Left ventricle myocardium superior (tissue), 1 donor: ENCODE results near the gene TNNI3. TPM values are rescaled to one million over a fixed set of nuclear protein-coding genes. Genes with fewer than 3 reads are reported as not detected.
A peak's percentile ranks its signal among the peaks of the same experiment; 100 is the strongest.
"Not testable (repeated sequence)": the region's sequence is repeated elsewhere in the genome, so short reads cannot be mapped to it uniquely, and the experiment has no call there.

Source experiments
- ATAC-seq: fragments of 200-7000 bp; cut with Tn5 transposase; one replicate; pipeline ENCODE4 v1.9.1; 2020; ENCODE audit warnings: mild to moderate bottlenecking, moderate library complexity
- DNase-seq: peaks from one replicate; pipeline ENCODE4 v3.0.0-alpha.2; 2020
- intact Hi-C: fragments of 100-400 bp; cut with micrococcal nuclease; formaldehyde crosslinking; loops from one replicate; pipeline ENCODE4 v1.11.0; 2022
- long read RNA-seq: library from polyadenylated mRNA; unstranded; transcript quantifications from one replicate; pipeline ENCODE4 v2.0.0, GENCODE V29; 2021
- total RNA-seq: library from RNA; stranded (reverse); fragmentation: NEBNext Ultra II Directional; extraction: Animal tissue kit (Norgen Biotek cat#: 25700); gene quantifications from one replicate; pipeline ENCODE4 v1.2.1, GENCODE V29; 2021
- donor health status: DM: no; HTN: yes; CAD: no; lungs with severe emphysema.

Gene TNNI3
- 5,071 TPM for total RNA-seq
- long read RNA-seq, transcript TNNI3-207 (5 exons, 669 nt), result minor isoform, 7 of 295 reads
- long read RNA-seq, transcript TNNI3-202 (4 exons, 699 nt), result major isoform, 37 of 295 reads
- long read RNA-seq, transcript TNNI3-208 (2 exons, 525 nt), result minor isoform, 29 of 295 reads
- long read RNA-seq, partial matches to known transcripts, result 122 of 295 reads
- long read RNA-seq, other reads (novel, unspliced or antisense), result 100 of 295 reads

DNA sequence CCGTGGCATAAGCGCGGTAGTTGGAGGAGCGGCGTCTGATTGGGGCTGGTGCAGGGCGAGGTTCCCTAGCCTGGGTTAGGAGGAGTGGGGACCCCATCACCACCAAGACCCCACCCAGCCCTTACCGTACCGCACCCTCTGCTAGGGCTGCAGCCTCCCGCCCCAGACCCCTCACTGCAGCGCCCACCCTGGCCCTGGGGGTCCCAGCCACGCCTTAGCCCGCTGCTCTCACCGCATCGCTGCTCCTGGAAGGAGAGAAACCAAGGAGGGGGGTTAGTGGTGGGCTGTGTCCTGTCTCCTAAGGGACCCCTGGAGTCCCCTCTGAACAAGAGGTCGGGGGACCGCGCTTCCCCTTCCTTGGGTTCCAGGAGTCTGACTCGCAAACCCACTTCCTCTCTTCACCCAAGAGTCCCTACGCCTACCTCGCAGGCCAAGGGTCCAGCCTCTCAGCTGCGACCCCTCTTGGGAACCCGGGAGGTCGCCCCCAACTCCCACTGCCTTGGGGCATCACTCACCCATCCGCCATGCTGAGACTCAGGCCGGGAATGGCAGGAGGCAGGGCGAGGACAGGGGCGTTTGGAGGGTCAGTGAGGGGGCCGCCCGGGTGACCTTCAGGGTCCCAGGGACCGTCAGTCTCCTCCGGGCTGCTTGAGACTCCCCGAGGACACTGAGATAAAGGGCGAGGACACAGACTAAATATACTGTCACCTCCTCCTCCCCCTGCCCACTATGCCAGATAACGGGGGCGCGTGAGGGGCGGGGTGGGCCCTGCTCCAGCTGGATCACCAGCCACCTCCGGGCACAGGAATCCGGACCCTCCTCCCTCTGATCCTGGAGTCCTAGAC, at the start of gene TNNI3:
Gene TNNI3, minus strand, starts transcription at position 669 of the 845 bp plus-strand sequence. Its CDS starts 143 bp downstream, at position 526.
- DNase-seq (peak; percentile 86), ATAC-seq (peak; percentile 63)
- intact Hi-C loops, result no loop called here

- intact Hi-C loops, result no loop called here
- DNase-seq (peak; percentile 85), ATAC-seq (peak; percentile 96)
Measured at GRCh38 chr19:55206664-55207500, 49.4 kb upstream of the TNNI3 start.

DNA sequence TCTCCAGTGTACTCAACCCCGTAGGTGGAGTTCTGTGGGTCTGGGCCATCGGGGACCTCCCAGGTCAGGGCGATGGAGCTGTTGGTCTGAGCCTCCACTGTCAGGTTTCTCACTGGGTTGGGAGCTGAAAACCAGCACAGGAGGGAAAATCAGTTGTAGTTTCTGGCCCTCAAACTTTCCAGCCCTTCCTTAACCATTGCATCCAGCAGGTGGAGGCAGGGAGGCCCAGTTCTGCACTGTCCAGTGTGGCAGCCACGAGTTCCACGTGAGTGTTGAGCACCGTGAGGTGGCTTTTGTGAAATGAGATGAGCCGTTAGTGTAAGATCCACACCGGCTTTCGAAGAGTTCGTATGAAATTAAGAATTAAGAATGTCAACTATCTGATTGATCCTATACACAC, 44.7 kb upstream of the TNNI3 start:
- intact Hi-C loops, DNase-seq, ATAC-seq: not testable (repeated sequence)

DNA sequence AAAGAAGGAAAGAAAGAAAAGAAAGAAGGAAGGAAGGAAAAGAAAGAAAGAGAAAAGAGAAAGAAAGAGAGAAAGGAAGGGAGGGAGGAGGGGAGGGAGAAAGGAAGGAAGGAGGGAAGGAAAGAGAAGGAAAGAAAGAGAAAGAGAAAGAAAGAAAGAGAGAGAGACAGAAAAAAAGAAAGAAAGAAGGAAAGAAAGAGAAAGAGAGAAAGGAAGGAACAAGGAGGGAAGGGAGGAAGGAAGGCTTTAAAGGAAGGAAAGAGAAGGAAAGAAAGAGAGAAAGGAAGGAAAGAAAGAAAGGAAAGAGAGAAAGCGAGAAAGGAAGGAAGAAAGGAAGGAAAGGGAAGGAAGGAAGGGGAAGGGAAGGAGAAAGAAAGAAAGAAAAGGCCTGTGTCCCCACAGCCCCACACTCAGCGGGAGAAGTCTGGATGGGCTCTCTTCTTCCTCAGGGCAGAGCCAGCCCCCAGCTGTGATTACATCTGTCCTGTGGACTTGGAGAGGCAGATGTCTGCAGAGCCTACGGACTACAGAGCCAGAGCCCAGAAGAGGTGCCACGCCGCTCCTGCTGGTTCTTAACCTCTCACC, 42.2 kb upstream of the TNNI3 start:
- no peak for ATAC-seq
- intact Hi-C loops, result no loop called here
- no peak for DNase-seq

DNA sequence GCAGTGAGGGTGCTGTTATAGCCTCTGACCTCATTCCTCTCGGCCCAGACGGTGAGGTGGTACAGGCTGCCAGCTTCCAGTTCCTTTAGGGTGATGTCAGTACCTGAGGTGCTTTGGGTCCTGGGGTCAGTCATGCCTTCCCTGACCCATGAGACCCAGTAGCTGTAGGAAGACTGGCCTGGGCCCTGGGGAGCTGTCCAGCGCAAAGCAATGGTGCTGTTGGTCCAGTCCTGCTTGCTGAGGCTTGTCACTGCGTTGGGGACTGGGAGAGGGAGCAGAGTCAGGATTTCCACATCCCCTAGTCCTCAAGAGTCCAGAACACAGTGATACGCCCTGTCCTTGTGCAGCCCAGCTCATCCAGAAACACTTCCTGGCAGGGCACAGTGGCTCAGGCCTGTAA, 41.1 kb upstream of the TNNI3 start:
- no peak for DNase-seq
- intact Hi-C loops, result no loop called here
- no peak for ATAC-seq

- intact Hi-C loops, result no loop called here
- DNase-seq (no peak), ATAC-seq (no peak)
Measured at GRCh38 chr19:55197528-55197927, 40.0 kb upstream of the TNNI3 start.

DNA sequence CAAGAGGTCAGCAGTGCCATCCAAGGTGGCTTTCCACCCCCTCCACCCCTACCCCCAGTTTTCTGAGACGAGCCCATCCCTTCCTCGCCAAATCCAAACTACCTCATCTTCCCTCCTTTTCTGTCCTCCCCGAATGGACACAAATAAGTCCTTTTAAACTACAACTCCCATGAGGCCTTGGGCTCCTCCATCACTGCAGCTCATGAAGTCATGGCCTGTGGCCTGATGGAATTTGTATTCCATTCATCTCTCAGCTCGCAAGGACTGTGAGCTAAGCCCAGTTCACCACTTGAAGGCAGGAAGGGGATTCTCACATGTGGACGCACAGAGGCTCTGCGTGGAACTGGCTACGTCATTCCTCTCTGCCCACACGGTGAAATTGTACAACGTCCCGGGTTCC, 39.3 kb upstream of the TNNI3 start:
- no peak for ATAC-seq
- DNase-seq, result no peak
- intact Hi-C loops, result no loop called here

DNA sequence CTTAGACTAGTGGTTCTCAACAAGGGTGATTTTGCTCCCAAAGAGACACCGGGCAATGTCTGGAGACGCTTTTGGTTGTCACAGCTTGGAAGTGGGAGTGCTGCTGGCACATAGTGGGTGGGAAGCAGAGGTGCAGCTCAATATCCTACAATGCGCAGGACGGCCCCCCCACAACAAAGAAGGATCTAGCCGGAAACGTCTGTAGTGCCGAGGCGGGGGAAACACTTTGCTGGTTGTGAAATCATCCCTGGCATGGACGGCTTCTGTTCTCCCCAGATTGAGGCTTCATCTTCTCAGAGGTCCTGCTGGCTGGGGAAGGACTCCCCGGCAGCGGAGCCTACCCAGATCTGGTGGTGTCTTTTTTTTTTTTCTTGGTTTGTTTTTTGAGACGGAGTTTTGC, 35.9 kb upstream of the TNNI3 start:
- DNase-seq (no peak), ATAC-seq (no peak)

DNA sequence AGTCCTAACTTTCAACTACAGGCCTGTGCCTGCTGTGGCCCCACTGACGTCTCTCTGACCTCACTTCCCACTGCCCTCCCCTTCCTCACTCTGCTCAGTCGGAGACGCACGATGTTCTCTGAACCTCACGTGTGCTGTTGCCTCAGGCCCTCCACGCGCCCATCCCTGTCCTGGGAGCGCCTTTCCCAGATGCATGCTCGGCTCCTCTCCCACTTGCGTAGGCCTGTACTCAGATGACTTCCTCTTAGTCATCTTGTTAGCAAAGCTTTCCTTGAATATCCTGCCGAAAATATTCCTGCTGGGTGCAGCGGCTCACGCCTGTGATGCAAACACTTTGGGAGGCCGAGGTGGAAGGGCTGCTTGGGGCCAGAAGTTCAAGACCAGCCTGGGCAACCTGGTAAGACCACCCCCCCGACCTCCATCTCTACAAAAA, 31.9 kb upstream of the TNNI3 start:
- peak; percentile 48 for DNase-seq
- intact Hi-C loops, result no loop called here
- ATAC-seq, result peak; percentile 77

More for the DNA sequence above, 35.9 kb upstream of the TNNI3 start:
- intact Hi-C loops, result no loop called here

DNA sequence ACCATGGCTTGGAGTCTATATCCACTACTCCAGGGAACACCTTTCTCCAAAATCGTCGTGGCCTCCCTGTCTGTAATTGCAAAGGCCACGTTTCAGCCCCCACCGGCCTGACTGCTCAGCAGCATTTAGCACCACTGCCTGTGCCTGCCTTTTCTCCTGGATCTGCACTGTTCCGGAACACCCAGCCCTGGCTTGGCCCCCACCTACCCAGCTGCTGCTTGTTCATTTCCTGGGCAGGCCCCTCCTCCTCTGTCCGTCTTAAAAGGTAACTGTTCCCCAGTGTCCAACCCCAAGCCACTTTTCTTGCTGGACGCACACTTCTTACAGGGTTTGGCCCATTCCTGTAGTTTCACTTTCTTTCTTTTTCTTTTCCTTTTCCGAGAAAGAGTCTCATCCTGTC, 31.1 kb upstream of the TNNI3 start:
- ATAC-seq (no peak), DNase-seq (no peak)
- intact Hi-C loops, result no loop called here

DNA sequence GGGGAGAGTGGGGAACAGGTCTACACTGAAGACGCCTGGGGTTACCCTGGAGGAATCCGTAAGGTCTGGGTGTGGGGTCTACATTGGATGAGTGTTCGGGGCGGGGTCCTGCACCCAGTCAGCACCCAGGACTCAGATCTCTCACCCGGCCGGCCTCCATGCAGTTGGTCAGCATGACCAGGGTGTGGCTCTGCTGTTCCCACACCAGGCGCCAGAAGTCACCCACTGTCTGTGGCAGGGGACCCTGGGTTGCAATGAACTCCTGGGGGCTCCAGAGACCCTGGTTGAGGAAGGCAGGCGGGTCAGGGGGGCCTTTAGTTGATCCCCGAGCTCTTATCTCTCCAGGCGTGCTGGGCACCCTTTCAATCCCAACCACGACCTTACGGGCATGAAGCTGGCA, 28.5 kb upstream of the TNNI3 start:
- no peak for ATAC-seq
- DNase-seq, result no peak
- intact Hi-C loops, result no loop called here

- DNase-seq, result no peak
- no peak for ATAC-seq
- intact Hi-C loops, result no loop called here
Measured at GRCh38 chr19:55181740-55182139, 24.2 kb upstream of the TNNI3 start.

- intact Hi-C loops, result no loop called here
- DNase-seq (peak; percentile 65), ATAC-seq (peak; percentile 92)
Measured at GRCh38 chr19:55179606-55180484, 22.3 kb upstream of the TNNI3 start, which contains the start of gene SYT5. Gene SYT5 (minus strand): TSS chr19:55180289. CDS start chr19:55179041, 1,248 bp downstream.

GRCh38 chr19:55178781-55179599, 21.5 kb upstream of the TNNI3 start:
- peak; percentile 71 for DNase-seq
- peak; percentile 77 for ATAC-seq
- intact Hi-C loops, result no loop called here

- DNase-seq, result no peak
- no peak for ATAC-seq
- intact Hi-C loops, result no loop called here
Measured at GRCh38 chr19:55176076-55176475, 18.5 kb upstream of the TNNI3 start.

DNA sequence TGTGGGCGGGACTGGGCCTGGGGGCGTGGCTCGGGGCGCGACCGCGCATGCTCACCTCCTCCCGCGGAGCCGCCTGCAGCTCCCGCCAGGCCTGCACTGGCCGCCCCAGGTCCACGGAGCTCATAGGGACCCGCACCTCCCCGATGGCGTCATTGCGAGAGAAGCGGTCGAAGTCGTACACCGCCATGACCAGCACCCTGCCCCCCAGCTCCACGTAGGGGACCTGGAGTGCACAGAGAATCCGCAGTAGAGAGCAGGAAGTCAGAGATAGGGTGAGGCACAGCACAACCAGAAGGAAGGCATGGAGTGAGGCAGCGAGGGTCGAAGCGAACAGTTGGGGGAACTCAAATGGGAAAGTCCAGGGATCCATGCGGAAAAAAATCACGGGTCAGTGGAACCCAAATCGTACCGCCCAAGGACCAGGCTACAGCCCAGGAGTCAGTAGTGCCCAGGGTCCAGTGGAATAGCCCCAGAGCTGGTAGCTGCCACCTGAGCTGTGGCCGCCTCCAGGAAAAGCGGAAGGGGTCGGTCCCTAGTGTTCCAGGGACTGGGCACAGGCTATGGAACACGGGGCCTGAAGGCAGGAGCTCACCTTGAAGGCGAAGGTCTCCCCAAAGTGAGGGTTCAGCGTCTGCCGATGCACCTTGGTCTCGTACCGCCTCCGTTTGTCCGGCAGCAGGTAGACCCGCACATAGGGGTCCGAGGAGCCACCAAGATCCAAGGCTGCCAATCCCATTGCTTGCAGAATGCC, 17.8 kb upstream of the TNNI3 start:
- ATAC-seq, result no peak
- peak; percentile 22 for DNase-seq

More for the DNA sequence above, 17.8 kb upstream of the TNNI3 start:
- intact Hi-C loops, result no loop called here
